PC-9 (cell line): Measurements from ENCODE around the gene RNF5. TPM values are rescaled to one million over a fixed set of nuclear protein-coding genes. Genes with fewer than 3 reads are reported as not detected.

Experiments
- BruUV-seq: library from RNA; stranded (reverse); fragments of 400-500 nt; replicated peaks from 2 replicates; lab custom pipeline; 2021; lab: Mats Ljungman, UMichigan
- CTCF ChIA-PET: fragments of 300-600 bp; sonication (Branson Sonifier 250); formaldehyde crosslinking; loops from one replicate; lab custom pipeline; 2022; ENCODE audit warnings: antibody characterized with exemption; lab: Charles Lee
- POLR2A ChIA-PET: fragments of 300-600 bp; sonication (Branson Sonifier 250); formaldehyde crosslinking; loops from one replicate; lab custom pipeline; 2022; ENCODE audit warnings: antibody characterized with exemption; ENCODE audit not compliant: unreplicated experiment; lab: Charles Lee
- DNase-seq, 2 experiments: peaks; one replicate each; pipeline versions ENCODE4 v3.0.0 to v3.0.0-alpha.2; 2015 to 2022; ENCODE audit warnings: mixed read lengths in 1 of 2
- H2AFZ ChIP-seq: fragments of 200-600 bp; sonication (generic); 2 replicates; pipeline ENCODE4 v1.8.1; 2017; ENCODE audit warnings: antibody characterized with exemption
- H3F3A ChIP-seq: fragments of 200-600 bp; sonication (generic); 2 replicates; pipeline ENCODE4 v1.8.1; 2017; ENCODE audit warnings: antibody characterized with exemption, mild to moderate bottlenecking, low read depth; ENCODE audit not compliant: insufficient read depth
- H3K27ac ChIP-seq: fragments of 200-600 bp; sonication (generic); 2 replicates; pipeline ENCODE4 v1.6.1; 2016; ENCODE audit warnings: mixed run types
- H3K27me3 ChIP-seq: fragments of 200-600 bp; sonication (generic); 2 replicates; pipeline ENCODE4 v1.6.1; 2016; ENCODE audit warnings: low read depth, mixed run types; ENCODE audit not compliant: insufficient read depth
- H3K36me3 ChIP-seq: fragments of 200-600 bp; sonication (generic); 2 replicates; pipeline ENCODE4 v1.6.1; 2016; ENCODE audit warnings: low read depth, mixed run types
- H3K4me1 ChIP-seq: fragments of 200-600 bp; sonication (generic); replicated peaks from 2 replicates; pipeline ENCODE4 v1.6.1; 2016; ENCODE audit warnings: mixed run types; ENCODE audit not compliant: insufficient read depth
- H3K4me2 ChIP-seq: fragments of 200-600 bp; sonication (generic); 2 replicates; pipeline ENCODE4 v1.6.1; 2017; ENCODE audit warnings: mixed run types
- H3K4me3 ChIP-seq: fragments of 200-600 bp; sonication (generic); 2 replicates; pipeline ENCODE4 v1.6.1; 2016; ENCODE audit warnings: mixed run types
- H3K79me2 ChIP-seq: fragments of 200-600 bp; sonication (generic); 2 replicates; pipeline ENCODE4 v1.6.1; 2017; ENCODE audit warnings: low read depth, mixed run types
- H3K9me2 ChIP-seq: fragments of 200-600 bp; sonication (generic); 2 replicates; pipeline ENCODE4 v1.8.1; 2017; ENCODE audit warnings: mild to moderate bottlenecking; ENCODE audit not compliant: insufficient read depth
- H3K9me3 ChIP-seq: fragments of 200-600 bp; sonication (generic); 2 replicates; pipeline ENCODE4 v1.8.1; 2016; ENCODE audit warnings: low read depth; ENCODE audit not compliant: insufficient read depth
- H4K20me1 ChIP-seq: fragments of 200-600 bp; sonication (generic); 2 replicates; pipeline ENCODE4 v1.8.1; 2017; ENCODE audit not compliant: insufficient read depth
- CTCF ChIP-seq: fragments of 200-600 bp; sonication (generic); conservative IDR thresholded peaks from 2 replicates; pipeline ENCODE4 v1.6.1; 2017; ENCODE audit warnings: mixed run types, antibody characterized with exemption, mild to moderate bottlenecking, moderate library complexity
- EZH2 ChIP-seq: fragments of 200-600 bp; sonication (generic); IDR thresholded peaks from 2 replicates; pipeline ENCODE4 v1.8.0; 2017; ENCODE audit warnings: antibody characterized with exemption, low read depth
- intact Hi-C: fragments of 100-400 bp; cut with micrococcal nuclease; formaldehyde crosslinking; loops from one replicate; pipeline ENCODE4 v1.10.0; 2022; ENCODE audit not compliant: unreplicated experiment
- total RNA-seq: library from RNA; stranded (reverse); gene quantifications from 2 replicates; pipeline ENCODE4 v1.2.3, GENCODE V29; 2021

RNF5 gene
- total RNA-seq, 1 experiment from 2014 or later: 45.6 TPM

DNA sequence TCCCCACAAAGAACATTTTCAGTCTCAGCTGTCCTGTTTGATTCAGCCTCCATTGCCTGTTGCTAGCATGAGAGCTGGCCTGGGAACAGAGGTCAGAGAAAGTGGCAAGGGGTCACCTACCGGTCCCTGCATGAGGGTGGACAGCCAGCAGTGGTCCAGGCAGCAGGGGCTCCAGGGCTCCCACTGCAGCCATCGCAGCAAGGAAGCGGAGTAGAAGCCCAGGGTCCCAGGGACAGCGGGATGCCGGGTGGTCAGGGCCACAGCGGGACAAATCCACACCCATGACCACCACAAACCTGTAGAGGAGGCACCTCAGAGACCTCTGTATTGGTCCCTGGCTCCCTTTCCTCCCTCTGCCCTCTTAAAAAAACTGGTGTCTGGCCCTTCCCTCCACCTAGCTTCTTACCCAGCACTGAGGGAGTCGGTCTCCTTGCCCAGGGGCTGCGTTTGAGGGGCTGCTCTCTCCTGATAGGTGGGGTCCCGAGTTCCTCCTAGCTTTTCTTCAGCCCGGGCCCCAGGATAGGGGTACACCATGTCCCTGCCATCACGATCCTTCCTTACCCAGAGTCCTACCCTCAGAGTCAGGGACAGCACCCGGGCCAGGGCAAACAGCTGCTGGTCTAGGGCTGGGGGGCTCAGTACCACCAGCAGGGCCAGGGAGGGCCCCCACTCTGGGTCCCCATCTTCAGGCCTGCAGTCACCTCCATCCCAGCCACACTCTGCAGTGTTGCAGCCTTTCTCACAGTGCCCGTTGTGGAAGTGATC lies 22.7 kb downstream of the RNF5 start:
- no TSS peak for BruUV-seq
- intact Hi-C loops: no loop called here
- Histone ChIP-seq H4K20me1 (no peaks in the 10 kb centered on the region), H3K79me2 (no peaks in the 10 kb centered on the region), H3K27ac (no peak overlapping the region), H3K36me3 (no peaks in the 10 kb centered on the region), H3K4me3 (no peak overlapping the region), H3K9me3 (no peaks in the 10 kb centered on the region), H3F3A (peaks cover 17% of the 10 kb centered on the region), H2AFZ (no peak overlapping the region), H3K4me2 (no peak overlapping the region), H3K9me2 (no peaks in the 10 kb centered on the region), H3K27me3 (peaks cover 44% of the 10 kb centered on the region), H3K4me1 (peaks cover 6% of the 10 kb centered on the region; the same call in 1 of the 2 replicates)
- TF ChIP-seq EZH2 (no peak), CTCF (no peak)
- ChIA-PET POLR2A (no interaction called here), CTCF (no interaction called here)
- DNase-seq: no peak

DNA sequence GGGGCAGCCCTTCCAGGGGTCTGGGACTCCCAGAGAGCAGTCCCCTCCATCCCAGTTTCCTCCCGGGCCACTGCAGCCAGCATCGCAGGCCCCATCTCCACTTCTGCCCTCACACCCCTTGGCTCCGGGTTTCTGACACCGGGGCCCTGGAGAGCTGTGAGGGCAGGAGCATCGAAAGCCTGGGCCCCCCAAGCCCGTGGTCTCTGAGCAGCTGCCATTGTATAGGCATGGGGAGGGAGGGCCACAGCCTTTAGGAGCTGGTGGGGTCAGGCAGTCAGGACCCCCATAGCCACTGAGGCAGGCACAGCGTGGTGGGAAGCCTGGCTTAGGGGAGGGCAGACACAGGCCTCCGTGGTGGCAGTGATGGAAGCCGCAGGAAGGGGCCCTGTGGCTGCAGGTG lies 24.0 kb downstream of the RNF5 start:
- Histone ChIP-seq H3K79me2 (no peaks in the 10 kb centered on the region), H3K9me3 (no peaks in the 10 kb centered on the region), H3K9me2 (no peaks in the 10 kb centered on the region), H3K27ac (no peak overlapping the region), H3K27me3 (peaks cover 46% of the 10 kb centered on the region), H3F3A (peaks cover 12% of the 10 kb centered on the region), H3K4me3 (no peak overlapping the region), H3K36me3 (no peaks in the 10 kb centered on the region), H4K20me1 (no peaks in the 10 kb centered on the region), H3K4me2 (no peak overlapping the region), H2AFZ (no peak overlapping the region), H3K4me1 (no peaks in the 10 kb centered on the region)
- no peak for DNase-seq
- TF ChIP-seq CTCF (no peak), EZH2 (no peak)
- BruUV-seq: no TSS peak
- intact Hi-C loops: no loop called here
- ChIA-PET CTCF (no interaction called here), POLR2A (interaction anchor here (0.6 kb wide), 1 partner anchor 250 kb away, joined by 3 read pairs; no protein-coding TSS in a partner anchor)

GRCh38 chr6:32203426-32204267 lies 25.4 kb downstream of the RNF5 start:
- CTCF ChIA-PET: no interaction called here
- POLR2A ChIA-PET: no interaction called here
- Histone ChIP-seq H3K36me3 (no peaks in the 10 kb centered on the region), H3K9me3 (no peaks in the 10 kb centered on the region), H3K4me3 (no peak overlapping the region), H3K27ac (no peak overlapping the region), H2AFZ (no peak overlapping the region), H3F3A (no peaks in the 10 kb centered on the region), H3K79me2 (no peaks in the 10 kb centered on the region), H3K9me2 (no peaks in the 10 kb centered on the region), H3K4me1 (no peaks in the 10 kb centered on the region), H3K4me2 (no peak overlapping the region), H3K27me3 (peaks cover 57% of the 10 kb centered on the region), H4K20me1 (no peaks in the 10 kb centered on the region)
- no peak for DNase-seq
- TF ChIP-seq CTCF: no peak
- intact Hi-C loops: no loop called here
- BruUV-seq: no TSS peak
